Measurements from ENCODE around the gene FAM118A.

Gene FAM118A

GRCh38 chr22:45329530-45329936 is 19.8 kb downstream of the FAM118A start:
- Histone ChIP-seq H3K79me2 (ENCODE audit: low read length) (peaks cover 15% of the 10 kb centered on the region), H4K20me1 (ENCODE audit: insufficient read depth, low read length) (peaks cover 16% of the 10 kb centered on the region; the same call in 1 of the 2 replicates), H3K9me3 (ENCODE audit: insufficient read depth, low read length) (no peaks in the 10 kb centered on the region), H3K9ac (ENCODE audit: low read length) (no peak overlapping the region), H3K36me3 (replicated peaks; ENCODE audit: low read depth, low read length) (peaks cover 74% of the 10 kb centered on the region), H3K27ac (ENCODE audit: low read length) (no peak overlapping the region), H3K4me2 (ENCODE audit: low read length) (no peak overlapping the region), H2AFZ (ENCODE audit: low read depth, low read length) (no peak overlapping the region), H3K4me3 (ENCODE audit: low read length) (no peak overlapping the region), H3K27me3 (ENCODE audit: low read depth, low read length) (no peaks in the 10 kb centered on the region), H3K4me1 (ENCODE audit: low read length) (no peaks in the 10 kb centered on the region)
- TF ChIP-seq CTCF (IDR thresholded peaks at IDR 0.05; ENCODE audit: low read depth, low read length) (no peak), EZH2phosphoT487 (IDR thresholded peaks at IDR 0.05; ENCODE audit: low read depth) (no peak)

GRCh38 chr22:45330548-45330947 is 20.8 kb downstream of the FAM118A start:
- peaks cover 76% of the 10 kb centered on the region for H3K36me3 ChIP-seq (replicated peaks; ENCODE audit: low read depth, low read length)
- peaks cover 6% of the 10 kb centered on the region for H3K79me2 ChIP-seq (ENCODE audit: low read length)
- no peak overlapping the region for H3K9ac ChIP-seq (ENCODE audit: low read length)
- H4K20me1 ChIP-seq (ENCODE audit: insufficient read depth, low read length): peaks cover 9% of the 10 kb centered on the region; the same call in 1 of the 2 replicates
- no peaks in the 10 kb centered on the region for H3K4me1 ChIP-seq (ENCODE audit: low read length)
- H3K27me3 ChIP-seq (ENCODE audit: low read depth, low read length): no peaks in the 10 kb centered on the region
- H3K4me2 ChIP-seq (ENCODE audit: low read length): no peak overlapping the region
- no peak overlapping the region for H3K27ac ChIP-seq (ENCODE audit: low read length)
- H2AFZ ChIP-seq (ENCODE audit: low read depth, low read length): no peak overlapping the region
- H3K4me3 ChIP-seq (ENCODE audit: low read length): no peak overlapping the region
- H3K9me3 ChIP-seq (ENCODE audit: insufficient read depth, low read length): no peaks in the 10 kb centered on the region
- TF ChIP-seq EZH2phosphoT487 (IDR thresholded peaks at IDR 0.05; ENCODE audit: low read depth): no peak
- no peak for TF ChIP-seq CTCF (IDR thresholded peaks at IDR 0.05; ENCODE audit: low read depth, low read length)

- peaks cover 78% of the 10 kb centered on the region for H3K36me3 ChIP-seq (replicated peaks; ENCODE audit: low read depth, low read length)
- H3K27me3 ChIP-seq (ENCODE audit: low read depth, low read length): no peaks in the 10 kb centered on the region
Observed at GRCh38 chr22:45331486-45331885, 21.8 kb downstream of the FAM118A start.

GRCh38 chr22:45332001-45332400 is 22.3 kb downstream of the FAM118A start:
- H3K79me2 ChIP-seq (ENCODE audit: low read length): no peaks in the 10 kb centered on the region
- H3K27me3 ChIP-seq (ENCODE audit: low read depth, low read length): no peaks in the 10 kb centered on the region
- H3K36me3 ChIP-seq (replicated peaks; ENCODE audit: low read depth, low read length): peaks cover 81% of the 10 kb centered on the region
- H3K4me1 ChIP-seq (ENCODE audit: low read length): no peaks in the 10 kb centered on the region
- no peak overlapping the region for H3K9ac ChIP-seq (ENCODE audit: low read length)
- no peak overlapping the region for H3K27ac ChIP-seq (ENCODE audit: low read length)
- H2AFZ ChIP-seq (ENCODE audit: low read depth, low read length): no peak overlapping the region
- no peak overlapping the region for H3K4me3 ChIP-seq (ENCODE audit: low read length)
- no peak overlapping the region for H3K4me2 ChIP-seq (ENCODE audit: low read length)
- no peaks in the 10 kb centered on the region for H3K9me3 ChIP-seq (ENCODE audit: insufficient read depth, low read length)
- TF ChIP-seq EZH2phosphoT487 (IDR thresholded peaks at IDR 0.05; ENCODE audit: low read depth) (no peak), CTCF (IDR thresholded peaks at IDR 0.05; ENCODE audit: low read depth, low read length) (no peak)
- H4K20me1 ChIP-seq (ENCODE audit: insufficient read depth, low read length): peaks cover 6% of the 10 kb centered on the region; the same call in 1 of the 2 replicates

More at GRCh38 chr22:45331486-45331885, 21.8 kb downstream of the FAM118A start:
- H4K20me1 ChIP-seq (ENCODE audit: insufficient read depth, low read length): peaks cover 6% of the 10 kb centered on the region; the same call in 1 of the 2 replicates
- no peaks in the 10 kb centered on the region for H3K9me3 ChIP-seq (ENCODE audit: insufficient read depth, low read length)
- TF ChIP-seq EZH2phosphoT487 (IDR thresholded peaks at IDR 0.05; ENCODE audit: low read depth) (no peak), CTCF (IDR thresholded peaks at IDR 0.05; ENCODE audit: low read depth, low read length) (no peak)
- H3K4me1 ChIP-seq (ENCODE audit: low read length): no peaks in the 10 kb centered on the region
- H3K4me3 ChIP-seq (ENCODE audit: low read length): no peak overlapping the region
- no peaks in the 10 kb centered on the region for H3K79me2 ChIP-seq (ENCODE audit: low read length)
- H3K27ac ChIP-seq (ENCODE audit: low read length): no peak overlapping the region
- no peak overlapping the region for H3K4me2 ChIP-seq (ENCODE audit: low read length)
- no peak overlapping the region for H2AFZ ChIP-seq (ENCODE audit: low read depth, low read length)
- no peak overlapping the region for H3K9ac ChIP-seq (ENCODE audit: low read length)
